NCI-H226 (cell line): ENCODE data around the gene FLYWCH1.

ENCODE experiments used
- DNase-seq: peaks from one replicate; pipeline ENCODE4 v3.0.0-alpha.2; 2015

FLYWCH1 gene

GRCh38 chr16:2971134-2971984 lies 59.6 kb downstream of the FLYWCH1 start:
- no peak for DNase-seq

DNA sequence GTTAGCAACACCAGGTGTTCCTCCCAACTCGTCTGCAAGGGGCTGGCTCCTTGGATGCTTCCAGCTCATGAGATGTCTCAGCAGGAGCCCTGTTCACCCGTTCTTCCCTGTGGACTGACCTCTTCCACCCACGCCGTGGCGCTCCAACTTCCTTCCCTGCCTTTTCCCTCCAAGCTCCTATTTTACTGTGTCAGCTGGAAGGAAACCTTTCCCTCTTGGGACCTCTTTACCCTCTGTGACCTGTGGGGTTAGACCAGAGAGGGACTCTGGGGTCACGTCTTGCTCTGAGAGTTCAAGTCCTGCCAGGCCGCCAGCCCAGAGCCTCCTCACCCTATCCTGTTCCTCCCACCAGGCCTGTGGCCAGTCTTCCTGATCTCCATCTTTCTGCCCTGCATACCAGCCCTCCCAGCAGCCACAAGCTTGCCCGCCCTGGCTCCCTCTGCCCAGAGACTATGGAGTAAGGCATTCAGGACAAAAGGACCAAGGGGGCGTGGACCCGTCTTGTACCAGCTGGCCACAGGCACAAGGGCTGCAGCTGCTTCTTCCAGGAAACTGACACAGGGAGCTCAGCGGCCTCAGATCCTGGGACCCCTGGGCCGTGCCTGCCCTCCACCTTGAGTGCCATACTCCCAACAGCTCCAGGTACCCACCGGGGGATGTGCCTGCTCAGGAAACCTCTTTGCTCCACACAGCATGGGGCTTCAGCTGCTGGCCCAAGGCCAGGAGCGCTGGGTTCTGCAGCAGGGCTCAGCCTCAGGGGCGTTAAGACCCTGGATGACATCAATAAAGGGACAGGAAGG lies 60.5 kb downstream of the FLYWCH1 start:
- DNase-seq, result no peak

- no peak for DNase-seq
Measured at GRCh38 chr16:2973093-2973492, 61.4 kb downstream of the FLYWCH1 start.

GRCh38 chr16:2973605-2974318 lies 62.0 kb downstream of the FLYWCH1 start:
- no peak for DNase-seq

GRCh38 chr16:2974319-2975056 lies 62.8 kb downstream of the FLYWCH1 start:
- no peak for DNase-seq

DNA sequence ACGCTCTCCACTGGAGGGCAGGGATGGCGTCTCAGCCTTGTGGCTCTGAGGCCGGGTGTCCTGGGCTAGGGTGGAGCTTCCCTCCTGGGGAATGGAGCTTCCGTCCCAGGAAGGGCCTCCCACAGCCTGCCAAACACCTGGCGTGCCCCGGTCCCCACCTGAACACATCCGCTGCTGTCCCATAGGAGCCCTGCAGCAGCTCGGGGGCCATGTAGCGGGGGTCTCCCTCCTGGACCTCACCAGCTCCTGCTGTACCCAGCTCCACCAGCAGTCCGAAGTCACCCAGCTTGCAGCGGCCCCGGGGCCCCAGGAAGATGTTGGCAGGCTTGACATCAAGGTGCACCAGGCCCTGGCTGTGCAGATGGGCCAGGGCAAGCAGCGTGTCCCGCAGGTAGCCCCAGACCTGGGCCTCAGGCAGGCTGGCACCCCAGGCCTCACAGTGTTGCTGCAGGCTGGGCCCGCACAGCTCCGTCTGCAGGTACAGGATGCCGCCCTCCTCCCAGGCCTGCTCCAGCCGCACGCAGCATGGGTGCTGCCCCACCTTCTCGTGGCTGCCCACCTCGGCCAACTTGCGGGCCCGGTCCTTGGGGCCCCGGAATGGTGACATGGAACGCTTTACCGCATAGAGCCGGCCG lies 63.5 kb downstream of the FLYWCH1 start:
- no peak for DNase-seq

- DNase-seq, result no peak
Measured at GRCh38 chr16:2976201-2976600, 64.5 kb downstream of the FLYWCH1 start.

GRCh38 chr16:2976673-2977072 lies 64.9 kb downstream of the FLYWCH1 start:
- DNase-seq, result no peak

DNA sequence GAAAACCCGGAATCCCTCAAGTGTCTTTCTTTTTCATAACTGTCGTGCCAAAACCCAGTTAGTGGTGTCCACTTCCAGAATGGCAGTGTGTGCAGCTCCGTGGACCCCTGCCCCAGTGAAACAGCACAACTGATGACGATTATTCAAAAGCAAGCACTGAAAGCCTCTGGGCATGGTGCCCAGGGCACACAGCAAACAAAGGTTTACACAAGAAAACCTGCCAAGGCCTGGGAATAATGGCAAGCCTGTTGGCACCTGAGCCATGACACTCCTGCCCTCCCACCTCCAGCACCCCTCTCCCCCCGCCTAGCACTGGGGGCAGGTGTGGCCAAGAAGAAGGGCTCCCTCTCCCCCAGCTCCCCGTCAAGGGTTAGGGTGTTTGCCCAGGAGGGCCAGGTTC lies 65.7 kb downstream of the FLYWCH1 start:
- no peak for DNase-seq

GRCh38 chr16:2979669-2980226 lies 68.0 kb downstream of the FLYWCH1 start:
- DNase-seq, result no peak

DNA sequence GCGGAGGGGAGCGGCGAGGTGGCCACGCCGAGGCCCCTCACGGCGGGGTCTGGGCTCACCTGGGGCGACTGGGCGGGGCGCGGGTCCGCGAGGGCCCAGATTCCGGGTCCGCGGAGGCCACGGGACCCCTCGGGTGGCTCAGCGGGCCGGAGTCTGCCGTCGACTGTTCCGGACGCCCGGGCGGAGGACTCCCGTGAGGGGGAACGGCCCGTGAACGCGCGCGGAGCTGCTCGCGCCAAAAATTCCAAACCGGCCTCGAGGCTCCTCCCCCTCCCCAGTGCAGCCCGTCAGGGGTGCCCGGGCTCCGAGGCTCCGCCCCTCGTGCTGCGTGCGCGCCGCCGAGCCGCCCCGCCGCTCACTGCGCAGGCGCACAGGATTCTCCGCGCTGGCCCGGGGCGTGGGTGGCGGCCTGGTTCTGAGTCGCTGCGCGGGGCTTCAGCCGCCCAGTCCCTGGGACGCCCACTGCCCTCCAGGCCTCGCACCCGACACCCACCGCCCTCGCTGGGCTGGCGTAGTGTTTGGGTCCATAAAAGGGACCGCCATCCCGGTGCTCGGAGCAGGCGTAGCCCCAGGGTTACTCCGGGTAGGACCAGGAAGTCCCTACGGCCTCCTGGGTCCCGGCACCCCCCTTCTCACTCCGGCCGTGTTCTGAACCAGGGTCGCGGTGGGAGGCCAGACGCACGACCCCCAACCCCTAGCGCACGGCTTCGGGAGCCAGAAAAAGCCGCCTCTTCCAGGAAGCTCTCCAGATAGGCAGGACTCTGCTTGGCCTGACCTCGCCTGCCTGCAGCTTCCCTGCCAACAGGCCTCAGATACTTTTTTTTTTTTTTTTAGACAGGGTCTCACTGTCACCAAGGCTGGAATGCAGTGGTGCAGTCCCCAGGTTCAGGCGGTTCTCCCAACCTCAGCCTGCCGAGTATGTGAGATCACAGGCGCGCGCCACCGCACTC lies 68.8 kb downstream of the FLYWCH1 start, which contains the start of gene PKMYT1:
TSS of gene PKMYT1 (minus strand) at position 220 of the 950 bp plus-strand sequence. CDS start 789 bp downstream, outside the sequence.
- peak; percentile 75 for DNase-seq

DNA sequence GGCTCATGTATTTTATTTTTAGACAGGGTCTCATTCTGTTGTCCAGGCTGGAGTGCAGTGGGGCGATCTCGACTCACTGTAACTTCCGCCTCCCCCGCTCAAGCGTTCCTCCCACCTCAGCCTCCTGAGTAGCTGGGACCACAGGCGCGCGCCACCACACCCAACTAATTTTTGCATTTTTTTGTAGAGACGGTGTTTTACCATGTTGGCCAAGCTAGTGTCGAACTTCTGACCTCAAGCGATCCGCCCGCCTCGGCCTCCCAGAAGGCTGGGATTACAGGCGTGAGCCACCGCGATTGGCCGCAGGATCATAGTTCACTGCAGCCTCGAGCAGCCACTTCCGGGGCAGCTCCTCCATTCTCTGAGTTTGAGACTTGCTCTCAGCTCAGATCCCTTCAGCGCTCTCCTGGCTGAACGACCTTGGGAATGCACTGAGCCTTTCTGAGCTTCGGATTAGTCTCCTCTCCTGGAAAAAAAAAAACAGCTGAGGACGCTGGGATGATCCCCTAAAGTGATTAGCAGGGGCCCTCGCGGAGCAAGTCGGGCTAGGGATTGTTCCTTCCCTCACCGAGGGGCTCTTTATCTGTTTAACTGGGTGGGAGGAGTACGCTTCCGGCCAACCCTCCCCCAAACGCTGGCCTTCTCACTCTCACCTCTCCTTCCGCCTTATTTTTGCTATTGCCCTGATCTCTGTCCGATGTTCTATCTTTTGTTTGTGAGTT lies 69.6 kb downstream of the FLYWCH1 start:
- no peak for DNase-seq

- DNase-seq, result no peak
Measured at GRCh38 chr16:2981899-2982250, 70.1 kb downstream of the FLYWCH1 start.

- no peak for DNase-seq
Measured at GRCh38 chr16:2982402-2982801, 70.7 kb downstream of the FLYWCH1 start.

- peak; percentile 69 for DNase-seq
Measured at GRCh38 chr16:2983706-2984136, 72.0 kb downstream of the FLYWCH1 start.

- no peak for DNase-seq
Measured at GRCh38 chr16:2985462-2985861, 73.7 kb downstream of the FLYWCH1 start.

DNA sequence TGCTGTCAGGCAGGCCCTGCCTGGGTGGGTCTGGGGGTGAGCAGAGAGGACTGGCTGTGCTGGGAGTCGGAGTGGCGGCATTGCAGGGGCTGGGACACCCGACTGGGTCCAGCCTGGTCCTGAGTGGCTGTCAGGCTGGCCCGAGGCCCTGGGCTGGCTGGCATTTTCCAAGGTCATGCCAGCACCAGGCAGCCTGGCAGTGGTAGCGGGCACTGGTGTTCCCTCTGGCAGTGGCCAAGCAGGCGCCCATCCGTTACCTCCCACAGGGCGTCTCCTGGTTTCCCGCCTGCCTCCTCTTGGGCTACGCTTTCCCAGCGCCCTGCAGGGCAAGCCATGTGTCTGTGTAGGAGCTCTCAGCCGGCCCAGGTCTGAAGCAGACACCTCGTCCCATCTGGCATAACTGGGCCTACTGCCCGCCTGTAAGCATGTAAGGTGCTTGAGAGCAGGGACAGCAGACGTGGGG lies 74.2 kb downstream of the FLYWCH1 start:
- DNase-seq, result no peak

DNA sequence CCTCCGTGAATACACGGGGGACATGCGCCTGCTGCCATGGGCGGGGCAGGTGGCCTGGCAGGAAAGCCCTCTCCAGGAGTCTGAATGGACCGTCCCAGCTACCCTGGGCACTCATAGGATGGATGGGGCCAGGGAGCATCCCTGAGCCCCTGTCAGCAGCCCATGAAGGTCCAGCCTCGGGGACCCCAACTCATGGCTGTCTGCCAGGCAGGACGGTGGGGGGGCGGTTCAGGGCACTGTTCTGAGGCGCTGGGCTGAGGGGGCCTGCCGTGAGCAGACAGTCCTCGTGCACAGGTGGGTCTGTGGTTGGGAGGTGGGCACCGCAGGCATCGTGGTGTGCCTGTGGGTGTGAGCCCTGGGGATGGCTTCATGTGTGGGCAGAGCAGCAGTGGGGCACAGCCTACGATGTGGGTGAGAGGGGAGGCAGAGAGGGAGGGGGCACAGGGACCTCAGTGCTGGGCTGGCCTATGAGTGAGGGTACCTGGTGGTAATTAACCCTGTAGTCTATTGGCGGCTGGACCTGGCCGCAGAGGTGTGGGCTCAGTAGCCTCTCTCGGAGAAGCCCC lies 75.0 kb downstream of the FLYWCH1 start:
- no peak for DNase-seq

GRCh38 chr16:2987286-2987685 lies 75.6 kb downstream of the FLYWCH1 start:
- DNase-seq, result no peak
